D341Med (cell line): Measurements from ENCODE around the gene FBLN7.

Experiments used
- DNase-seq: peaks from one replicate; pipeline ENCODE4 v3.0.0; 2012; ENCODE audit warnings: low spot score

The FBLN7 gene

DNA sequence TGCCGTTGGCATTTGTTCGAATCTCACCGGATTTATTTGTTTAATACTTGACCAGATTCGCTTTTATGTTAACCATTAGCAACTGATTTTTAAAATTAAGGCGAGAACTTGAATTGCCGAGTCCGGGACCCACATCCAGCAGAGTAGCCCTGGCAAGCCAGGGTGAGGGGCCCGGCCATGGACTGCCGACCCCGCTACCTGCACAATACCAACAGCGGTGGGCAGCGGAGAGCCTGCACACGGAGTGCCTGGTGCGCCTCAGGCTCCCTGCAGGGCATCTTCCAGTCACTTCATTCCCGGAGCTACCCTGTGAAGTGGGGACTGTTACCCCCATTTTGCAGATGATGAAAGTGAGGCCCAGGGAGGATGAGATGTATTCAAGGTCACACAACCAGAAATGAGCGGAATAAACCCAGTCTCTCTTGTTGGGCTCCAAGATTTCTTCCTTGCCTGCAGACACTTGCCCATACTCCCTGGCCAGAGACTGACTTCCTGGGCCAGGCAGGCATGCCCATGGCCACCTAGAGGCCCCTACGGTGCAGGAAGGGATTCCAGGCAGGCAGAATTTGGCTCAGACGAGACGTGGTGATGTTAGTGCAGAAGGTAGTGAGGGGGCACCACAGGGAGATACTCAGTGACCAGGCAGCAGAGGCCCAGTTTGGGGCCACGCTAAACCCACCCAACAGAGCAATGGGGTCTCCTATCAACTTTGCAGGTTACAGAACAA, 2.9 kb downstream of the FBLN7 start:
- DNase-seq, result no peak

DNA sequence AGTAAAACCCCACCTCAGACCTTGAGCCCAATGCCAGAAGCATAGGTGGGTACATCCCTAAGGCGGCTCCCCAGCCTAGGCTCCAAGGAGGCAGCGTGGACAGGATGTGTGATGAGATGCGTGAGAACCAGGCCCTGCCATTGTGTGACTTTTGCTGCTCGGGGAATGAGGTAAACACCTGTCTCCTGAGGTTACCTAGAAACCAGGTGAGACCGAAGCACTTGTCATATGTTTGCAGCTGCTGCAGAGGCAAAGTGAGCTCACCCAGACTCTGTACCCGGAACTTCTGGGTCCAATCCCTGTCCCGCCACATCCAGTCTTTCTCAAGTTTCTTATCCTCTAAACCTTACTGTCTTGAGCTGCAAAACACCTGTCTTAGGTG, 3.4 kb downstream of the FBLN7 start:
- DNase-seq, result no peak

DNA sequence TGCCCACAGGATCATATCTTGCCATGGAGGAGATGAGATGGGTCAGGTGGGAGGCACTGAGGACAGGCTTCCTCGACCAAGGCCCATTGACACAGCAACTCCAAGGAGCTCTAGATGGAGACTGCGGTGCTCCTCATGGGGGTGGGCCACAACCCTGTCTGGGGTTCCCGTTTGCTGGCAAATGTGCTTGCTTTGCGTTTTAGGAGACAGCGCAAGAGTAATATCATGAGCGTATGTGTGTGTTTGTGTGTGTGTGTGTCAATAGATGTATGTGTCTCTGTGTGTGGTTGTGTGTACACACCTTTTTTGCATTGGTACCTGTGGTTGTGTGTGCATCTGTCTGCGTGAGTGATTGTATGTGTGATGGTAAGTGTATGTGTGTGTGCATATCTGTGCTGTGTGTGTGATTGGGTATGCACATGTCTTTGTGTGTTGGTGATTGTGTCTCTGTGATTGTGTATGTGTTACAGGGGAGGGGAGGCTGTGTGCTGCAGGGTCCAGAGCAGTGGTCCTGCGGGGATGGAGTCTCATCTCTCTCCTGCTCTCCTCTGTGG, 4.4 kb downstream of the FBLN7 start:
- DNase-seq, result no peak

DNA sequence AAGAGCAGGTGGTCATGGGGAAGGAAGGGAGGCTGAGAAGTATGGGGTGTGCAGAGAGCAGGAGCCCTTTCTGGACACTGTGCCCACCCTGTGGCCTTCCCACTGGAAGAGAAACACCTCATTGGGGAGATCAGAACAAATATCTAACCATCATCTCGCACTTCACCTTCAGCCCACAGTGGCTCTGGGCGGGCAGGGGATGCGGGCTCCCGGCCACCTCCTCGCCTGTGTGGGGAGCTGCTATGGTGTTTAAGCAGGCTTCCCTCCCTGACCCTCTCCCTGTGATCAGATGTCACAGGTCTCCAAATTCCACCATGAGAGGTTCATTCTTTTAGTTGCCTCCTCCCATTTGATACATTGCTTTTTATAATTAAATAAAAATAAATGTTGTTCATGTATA, 5.0 kb downstream of the FBLN7 start:
- DNase-seq, result no peak

DNA sequence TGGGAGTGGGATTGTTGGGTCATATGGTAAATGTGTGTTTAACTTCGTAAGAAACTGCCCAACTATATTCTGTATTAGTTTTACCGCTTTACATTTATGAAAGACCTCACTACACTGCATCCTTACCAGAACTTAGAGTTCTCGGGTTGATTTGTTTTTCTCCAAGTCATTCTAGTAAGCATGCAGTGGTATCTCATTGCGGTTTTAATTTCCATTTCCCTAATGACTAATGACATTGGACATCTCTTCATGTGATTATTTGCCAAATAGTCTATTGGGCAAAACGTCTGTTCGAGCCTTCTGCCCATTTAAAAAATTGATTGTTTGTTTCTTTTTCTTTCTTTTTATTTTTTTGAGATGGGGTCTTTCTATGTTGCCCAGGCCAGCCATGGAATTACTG, 6.8 kb downstream of the FBLN7 start:
- DNase-seq, result no peak

DNA sequence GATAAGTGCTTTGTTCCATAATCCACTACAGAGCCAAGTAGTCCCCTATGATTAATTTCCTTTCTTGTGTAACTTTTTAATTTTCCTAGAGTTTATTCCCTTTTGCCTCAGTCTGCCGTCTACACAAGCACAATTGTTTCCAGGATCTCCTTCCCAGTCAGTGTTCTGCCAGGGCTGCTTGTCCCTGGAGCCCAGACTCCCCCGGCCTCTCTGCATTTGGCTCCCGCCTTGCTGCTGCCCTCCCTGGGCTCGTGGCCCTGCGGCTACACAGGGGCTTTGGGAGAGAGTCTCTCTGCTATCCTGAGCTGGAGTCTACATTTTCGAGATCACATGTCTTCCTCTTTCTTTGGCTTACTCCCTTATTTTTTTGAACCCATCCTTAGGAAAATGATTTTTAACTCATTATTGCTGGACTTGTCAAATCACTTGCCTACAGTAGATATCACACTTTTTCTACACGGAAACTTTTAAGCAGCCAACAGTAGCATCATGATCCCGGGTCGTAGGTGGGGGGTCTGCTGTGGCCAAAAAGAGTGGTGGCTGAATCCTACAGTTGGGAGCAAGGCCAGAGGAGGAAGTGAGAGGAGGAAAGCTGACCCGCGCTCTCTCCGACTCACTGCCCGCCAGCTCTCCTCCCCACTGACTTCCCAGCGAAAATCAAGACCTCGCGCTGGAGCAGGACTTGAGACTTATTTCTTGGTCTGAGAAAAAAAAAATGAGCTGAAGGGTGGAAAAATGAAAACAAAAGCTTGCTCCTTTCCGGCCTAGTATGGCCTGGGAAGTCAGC, 9.4 kb downstream of the FBLN7 start:
- DNase-seq, result no peak

DNA sequence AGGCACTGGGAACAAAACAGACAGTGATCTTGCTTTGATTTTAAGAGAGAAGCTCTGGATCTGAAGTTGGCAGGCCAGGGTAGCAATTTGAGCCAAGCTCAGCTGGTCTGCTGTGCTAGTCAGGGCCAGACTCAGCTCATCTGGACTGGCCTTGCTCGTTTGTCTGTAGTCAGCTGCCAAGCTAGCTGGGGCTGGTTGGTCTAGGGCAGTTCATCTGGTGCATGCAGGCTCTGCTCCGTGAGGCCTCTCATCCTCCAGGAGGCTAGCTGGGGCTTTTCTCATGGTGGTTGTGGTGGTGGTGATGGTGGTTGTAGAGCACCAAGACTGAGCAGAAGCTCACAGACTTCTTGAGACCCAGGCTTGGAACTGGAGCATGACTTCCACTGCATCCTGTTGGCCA, 10.3 kb downstream of the FBLN7 start:
- no peak for DNase-seq

DNA sequence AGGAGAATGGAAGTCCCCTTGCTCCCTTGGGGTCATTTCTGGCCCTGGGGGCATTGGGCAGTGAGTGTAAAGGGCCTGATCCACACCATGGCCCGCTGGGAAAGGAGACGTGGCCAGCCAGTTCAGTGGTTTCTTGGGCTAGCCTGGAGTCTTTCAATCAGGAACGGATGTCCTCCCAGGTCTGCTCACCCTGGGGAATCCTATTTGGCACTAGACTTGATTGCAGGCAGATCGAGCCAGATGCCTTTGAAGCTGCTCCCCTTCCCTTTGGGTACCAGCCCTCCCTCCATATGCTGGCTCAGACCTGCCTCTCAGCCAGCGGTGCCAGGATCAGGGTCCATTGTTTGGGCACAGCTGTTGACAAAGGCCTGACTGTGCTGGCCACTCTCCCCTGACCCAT, 11.0 kb downstream of the FBLN7 start:
- DNase-seq, result no peak

DNA sequence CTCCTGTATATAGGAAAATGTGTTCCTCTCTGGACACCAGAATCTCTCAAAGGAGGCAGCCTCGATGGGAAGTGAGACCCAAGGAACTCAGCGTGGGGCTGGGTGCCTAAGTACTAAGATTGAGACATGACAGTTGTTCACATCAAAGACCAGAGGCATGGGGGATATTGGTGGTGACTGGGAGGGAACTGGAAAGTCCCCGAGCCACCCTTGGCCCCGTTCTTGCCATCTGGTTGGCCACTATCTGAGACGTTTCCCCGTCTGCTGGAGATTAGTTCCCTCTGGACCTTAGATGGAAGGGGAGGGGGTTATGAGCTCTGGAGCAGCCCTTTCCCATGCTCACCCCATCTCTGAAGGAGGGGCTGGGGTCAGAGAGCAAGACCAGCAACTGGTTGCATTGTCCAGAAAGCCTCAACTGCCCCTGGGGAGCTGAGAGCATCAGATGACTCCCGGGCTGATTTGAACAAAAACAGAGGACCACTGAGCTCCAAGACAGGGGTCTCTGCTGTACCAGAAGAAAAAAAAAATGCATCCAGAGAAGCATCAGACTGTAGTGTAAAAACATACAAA, 11.8 kb downstream of the FBLN7 start:
- DNase-seq, result no peak

DNA sequence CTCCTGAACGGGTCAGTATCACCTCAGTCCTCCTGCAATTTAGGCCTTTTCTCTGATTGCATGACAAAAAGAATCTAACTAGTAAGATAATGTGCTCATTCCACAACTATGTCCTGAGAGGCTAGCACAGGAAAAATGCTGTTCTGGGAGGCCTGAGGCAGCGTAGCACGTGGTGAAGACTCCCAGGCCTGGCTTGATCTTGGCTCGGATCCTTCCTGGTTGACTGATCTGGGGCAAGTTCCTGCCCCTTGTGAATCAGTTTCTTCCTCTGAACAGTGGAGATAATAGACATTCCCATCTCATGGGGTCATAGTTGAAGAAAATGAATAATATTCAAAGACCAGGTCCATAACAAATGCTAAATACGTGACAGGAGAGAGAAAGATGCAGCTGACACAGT, 12.3 kb downstream of the FBLN7 start:
- DNase-seq, result no peak

DNA sequence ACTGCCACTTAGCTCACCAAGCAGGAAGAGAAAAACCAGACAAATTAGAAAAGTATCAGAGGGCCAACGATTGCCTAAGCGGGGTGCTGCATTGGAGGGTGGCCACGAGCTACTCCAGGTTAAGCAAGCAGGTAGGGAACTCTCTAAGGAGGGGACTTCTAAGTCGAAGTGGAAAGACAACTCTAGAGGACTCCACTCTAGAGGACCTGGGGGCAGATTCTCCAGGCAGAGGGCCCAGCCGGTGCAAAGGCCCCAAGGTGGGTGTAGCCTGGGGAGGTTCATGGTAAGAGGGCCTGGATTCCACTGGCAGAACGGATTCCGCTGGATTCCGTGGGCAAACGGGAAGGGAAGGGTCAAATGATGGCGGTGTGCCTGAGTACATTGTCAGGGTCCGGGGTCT, 12.7 kb downstream of the FBLN7 start:
- DNase-seq, result no peak

DNA sequence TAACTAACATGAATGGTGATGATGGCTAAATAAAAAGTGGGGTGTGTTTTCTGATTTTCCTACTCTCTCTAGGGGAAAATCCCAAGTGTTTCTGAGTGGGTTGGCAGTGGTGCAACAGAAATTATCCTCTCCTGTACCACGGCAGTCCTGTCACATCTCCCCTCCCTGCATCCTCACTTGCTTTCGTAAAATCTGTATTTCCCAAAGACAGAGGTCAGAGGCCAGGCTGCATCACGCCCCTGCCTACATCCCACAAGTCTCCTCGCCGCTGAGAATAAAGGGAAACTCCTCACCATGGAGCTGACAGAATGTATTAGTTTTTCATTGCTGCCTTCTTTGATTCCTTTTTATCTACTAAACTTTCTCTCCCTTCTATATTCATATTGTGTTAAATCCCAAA, 13.1 kb downstream of the FBLN7 start:
- no peak for DNase-seq

DNA sequence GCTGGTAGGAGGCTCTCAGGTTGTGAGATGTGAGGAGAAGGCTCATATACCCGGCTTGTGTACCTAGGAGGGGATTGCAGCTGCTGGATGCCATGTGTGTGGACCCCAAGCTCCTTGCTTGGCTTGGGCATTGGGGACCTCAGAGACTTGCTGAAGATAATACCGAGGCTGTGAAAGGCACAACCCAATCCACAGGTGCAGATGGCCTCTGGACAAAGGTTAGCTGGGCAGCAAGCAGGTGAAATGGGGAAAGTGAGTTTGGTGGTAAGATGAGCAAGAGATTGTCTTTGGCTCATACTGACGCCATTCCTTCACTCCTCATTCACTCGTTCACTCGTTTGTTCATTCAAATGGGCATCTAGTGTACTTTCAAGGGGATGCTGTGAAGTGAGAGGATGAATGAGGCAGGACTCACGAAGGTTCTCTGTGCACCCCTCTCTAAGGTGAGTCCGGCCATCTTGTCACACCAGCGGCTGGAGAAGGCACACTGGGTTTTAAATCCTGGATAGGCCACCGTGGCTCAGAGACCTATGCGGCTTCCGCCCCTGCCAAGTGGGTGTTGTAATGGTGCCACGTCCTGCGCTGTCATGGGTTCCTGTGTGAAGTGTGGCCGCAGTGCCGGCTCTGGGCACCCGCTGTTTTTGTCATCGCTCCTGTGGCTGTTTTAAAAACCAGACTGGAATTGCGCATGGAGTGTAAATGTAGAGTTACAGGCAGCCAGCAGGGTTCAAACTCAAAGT, 13.7 kb downstream of the FBLN7 start:
- DNase-seq, result no peak

DNA sequence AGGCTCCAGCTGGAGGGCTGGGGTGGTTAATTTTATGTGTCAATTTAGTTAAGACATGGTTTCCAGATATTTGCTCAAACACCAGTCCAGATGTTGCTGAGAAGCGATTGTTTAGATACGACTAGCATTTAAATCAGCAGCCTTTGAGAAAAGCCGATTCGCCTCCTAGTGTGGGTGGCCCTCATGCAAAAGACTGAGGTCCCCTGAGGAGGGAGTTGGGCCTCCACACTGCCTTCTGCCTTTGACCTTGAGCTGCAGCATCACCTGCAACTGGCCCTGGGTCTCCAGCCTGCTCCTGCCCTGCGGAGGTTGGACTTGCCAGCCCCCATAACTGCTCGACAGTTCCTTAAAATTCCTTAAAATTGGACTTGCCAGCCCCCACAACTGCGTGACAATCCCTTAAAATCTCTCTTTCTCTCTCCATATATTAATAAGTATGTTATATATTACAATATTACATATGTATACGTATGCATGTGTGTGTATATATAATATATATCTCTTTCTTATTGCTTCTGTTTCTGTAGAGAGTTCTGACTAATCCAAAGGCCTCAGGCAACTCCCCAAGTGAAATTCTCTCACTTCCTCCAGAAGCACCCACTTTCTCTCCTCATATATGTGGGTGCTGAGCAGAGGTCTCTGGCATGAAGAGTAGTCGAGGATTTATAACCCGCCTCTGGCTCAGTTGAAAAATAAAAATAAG, 14.4 kb downstream of the FBLN7 start:
- no peak for DNase-seq

DNA sequence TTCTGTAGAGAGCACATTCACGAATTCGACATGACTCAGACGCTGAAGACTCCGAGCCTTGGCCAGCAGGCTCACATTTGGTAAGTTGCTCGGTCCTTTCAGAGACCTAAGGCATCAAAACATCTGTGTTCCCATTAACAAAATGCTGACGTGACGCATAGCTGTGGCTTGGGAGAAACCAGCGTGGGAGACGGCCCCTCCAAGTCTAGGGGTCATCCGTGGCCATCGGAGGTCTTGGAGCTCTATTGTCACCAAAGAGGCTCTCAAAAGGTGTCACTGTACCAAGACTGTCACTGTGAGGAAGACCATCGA, 14.9 kb downstream of the FBLN7 start:
- DNase-seq, result no peak

DNA sequence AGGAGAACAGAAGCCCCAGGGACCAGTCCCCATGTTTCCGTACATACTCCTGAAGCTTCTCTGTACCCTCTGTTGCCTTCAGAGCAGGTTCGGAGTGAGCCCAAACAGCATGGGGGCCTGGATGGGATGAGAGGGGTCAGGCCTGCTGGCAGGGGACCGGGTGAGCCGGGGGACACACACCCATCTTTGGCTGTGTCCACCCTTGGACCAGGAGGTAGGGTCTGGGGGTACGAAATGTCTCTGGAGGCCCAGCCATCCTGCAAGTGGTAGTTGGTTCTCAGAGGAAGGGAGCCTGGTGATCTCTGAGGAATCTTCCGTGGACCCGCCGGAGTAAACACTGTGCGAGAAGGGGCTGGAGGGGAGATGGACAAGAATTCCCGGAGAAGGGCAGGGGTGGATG, 15.3 kb downstream of the FBLN7 start:
- DNase-seq, result no peak

DNA sequence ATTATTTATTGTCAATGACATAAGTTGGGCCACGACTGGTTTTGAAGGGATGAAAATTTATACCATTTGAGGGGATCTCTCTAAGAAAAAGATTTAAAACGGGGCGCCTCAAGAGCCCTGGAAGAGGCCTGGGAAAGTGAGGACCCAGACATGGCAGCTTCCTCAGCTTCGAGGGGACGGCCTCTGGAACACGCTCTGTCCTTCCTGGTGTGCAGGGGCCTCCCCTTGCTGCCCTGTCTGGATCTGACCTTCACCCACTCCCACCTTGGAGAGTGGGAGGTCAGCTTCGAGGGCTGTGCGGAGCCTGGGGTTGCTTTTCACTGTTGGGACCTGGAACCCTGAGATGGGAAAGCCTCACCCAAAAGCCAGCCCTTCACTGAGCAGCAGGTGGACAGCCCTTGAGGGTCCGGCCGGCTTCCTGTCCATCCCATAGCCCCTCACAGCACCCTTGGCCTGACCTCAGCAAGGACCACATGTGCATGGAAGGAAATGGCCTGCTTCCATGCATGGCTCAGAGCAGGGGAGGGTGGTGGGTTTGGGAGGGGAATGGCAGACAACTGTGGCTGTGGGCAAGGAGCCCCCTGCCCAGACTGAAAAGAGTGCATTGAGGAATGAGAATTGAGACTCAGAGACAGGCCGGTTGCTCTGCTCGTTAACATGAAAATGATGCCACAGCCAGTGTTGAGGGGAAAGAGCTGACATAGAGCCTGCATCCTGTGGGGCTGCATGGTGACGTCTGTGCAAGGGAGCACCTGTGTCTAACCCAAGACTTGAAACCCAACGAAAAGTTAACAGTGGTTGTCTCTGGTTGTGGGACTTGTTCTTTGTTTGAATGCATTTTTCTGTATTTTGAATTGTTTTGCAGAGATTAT, 16.3 kb downstream of the FBLN7 start:
- DNase-seq, result no peak

DNA sequence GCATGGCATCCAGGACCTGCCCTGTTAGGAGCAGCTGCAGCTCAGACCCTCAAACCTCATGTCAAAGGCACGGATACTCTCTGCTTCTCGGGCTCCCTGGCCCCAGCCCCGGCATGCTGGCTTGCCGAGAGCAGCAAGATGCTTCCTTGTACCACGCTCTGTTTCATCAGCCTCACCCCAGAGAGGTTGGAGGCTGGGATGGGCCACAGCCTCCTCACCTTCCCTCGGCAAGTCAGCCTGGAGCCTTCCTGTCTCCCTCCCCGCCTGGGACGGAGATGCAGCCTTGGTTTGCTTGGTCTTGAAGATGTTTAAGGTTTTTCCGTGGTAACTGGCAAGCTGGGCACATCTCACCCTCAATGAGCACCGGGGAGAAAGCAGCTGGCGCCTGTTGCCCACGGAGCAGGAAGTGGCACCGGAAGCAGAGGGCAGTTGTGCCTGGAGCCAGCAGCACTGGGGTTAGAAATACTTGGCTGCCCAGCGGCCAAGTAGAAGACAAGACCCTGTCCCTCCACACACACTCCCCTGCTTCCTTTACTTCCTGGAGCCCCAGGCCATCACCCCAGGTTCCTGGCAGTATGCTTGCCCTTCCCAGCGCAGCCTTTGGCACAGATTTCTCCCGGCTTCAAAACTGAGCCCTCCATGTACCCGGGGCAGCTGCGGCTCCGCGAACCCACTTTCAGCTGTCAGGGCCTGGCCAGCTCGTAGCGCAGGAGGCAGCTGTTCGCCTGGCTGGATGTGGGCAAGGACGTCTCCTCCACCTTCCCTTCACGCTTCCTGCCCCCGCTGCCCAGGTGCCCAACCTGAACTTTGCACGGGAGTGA, 17.4 kb downstream of the FBLN7 start:
- DNase-seq, result no peak

DNA sequence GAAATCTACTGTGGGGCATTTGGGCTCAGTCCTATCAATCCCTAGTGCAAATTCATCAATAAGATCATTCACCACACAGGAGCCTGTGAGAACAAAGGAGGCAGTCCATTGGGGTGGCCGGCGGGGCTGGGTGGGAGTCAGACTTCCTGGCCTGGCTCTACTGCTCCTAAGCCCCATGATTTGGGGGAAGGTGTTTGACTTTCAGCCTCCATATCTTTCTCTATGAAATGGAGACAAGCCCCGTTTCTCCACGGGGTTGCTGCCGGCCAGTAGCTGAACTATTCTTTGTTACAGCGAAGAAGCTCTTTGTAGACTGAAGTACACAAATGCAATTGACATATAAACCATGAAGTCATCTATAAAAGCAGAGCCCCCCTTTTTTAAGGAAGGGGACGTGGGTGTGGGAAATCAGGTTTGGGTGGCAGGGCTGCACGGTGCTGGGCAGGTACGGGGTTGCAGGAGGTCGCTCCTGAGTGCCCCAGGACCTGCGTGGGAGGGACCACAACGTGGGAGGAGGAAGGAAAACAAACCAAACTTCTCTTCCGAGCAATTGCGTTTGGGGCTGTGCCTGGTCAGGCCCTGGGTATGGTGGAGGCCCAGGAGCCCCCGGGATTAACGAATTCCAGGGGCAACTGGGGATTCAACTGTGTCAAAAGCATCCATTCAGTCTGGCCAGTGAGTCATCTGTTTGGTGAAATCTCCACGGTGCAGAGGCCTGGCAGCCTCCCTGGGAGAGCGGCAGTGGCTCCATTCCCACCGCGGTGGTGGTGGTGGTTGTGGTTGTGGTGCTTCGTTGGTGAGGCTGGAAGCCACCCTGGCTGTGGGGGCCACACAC, 18.2 kb downstream of the FBLN7 start:
- no peak for DNase-seq
